GM18873 (cell line): Measurements from ENCODE around the gene SDK1.
"Not testable (repeated sequence)": the region's sequence is repeated elsewhere in the genome, so short reads cannot be mapped to it uniquely, and the experiment has no call there.

ENCODE experiments used
- ATAC-seq: cut with Tn5 transposase; IDR thresholded peaks from one replicate; pipeline ENCODE4 v1.9.1; 2021; ENCODE audit warnings: mild to moderate bottlenecking, moderate library complexity, moderate number of reproducible peaks; ENCODE audit not compliant: unreplicated experiment, low FRiP score

SDK1 gene

DNA sequence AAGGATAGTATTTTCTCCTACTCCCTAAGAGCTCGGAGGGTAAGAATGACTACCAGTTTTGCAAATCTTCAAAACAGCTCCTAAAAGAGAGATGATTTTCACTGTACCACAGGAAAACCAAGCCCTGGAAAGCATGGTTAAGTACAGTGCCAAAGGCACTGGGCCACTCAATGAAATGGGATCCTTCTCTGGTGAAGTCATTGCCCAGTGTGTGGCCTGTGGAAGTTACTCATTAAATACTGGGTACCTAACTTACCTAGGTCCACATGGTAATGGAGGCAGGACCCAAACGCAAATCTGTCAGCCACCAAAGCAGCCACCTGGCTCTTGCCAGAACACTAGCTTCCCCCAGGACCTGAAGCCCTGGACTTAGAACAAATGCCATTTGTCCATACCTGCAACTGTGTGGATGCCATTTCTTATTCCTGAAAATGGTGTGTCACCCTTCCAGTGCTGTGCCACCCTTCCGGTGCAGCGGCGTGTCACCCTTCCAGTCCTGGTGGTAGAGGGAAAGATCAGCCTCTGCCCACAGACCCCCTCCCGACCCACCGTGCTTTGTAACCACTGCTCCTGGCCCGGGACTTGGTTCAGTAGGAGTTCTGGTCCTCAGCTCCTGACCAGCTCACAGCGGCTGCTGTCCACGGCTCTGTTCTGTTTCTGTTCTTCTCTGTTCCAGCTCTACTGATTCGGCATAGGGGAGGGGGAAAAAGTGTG, 659.2 kb downstream of the SDK1 start:
- no peak for ATAC-seq

- no peak for ATAC-seq
Observed at GRCh38 chr7:3960942-3961341, 659.9 kb downstream of the SDK1 start.

DNA sequence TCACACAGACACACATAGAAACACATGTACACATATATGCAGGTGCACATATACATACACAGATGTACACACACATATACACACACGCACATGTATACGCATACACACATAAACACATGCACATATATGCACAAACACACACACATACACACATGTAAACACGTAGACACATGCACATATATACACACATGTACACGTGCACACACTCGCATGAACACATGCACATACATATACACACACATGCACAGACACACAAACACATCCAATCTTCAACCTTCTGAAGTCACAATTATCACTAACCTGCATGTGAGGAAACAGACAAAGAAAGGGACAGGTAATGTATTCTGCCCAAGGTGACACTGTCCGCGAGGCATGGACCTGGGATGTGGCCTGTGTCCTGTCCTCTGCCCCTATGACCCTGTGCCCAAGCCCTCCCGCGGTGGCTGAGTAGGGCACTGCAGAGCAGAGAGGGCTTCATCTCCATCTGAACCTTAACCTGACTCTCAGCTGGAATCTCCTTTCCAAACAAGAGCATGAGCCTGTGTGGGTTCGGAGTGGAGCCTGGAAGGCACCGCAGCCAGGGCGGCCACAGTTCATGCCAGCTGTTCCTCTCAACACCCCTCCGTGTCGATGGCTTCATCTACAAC, 660.9 kb downstream of the SDK1 start:
- no peak for ATAC-seq

GRCh38 chr7:3963768-3964167, 662.7 kb downstream of the SDK1 start:
- ATAC-seq = not testable (repeated sequence)

DNA sequence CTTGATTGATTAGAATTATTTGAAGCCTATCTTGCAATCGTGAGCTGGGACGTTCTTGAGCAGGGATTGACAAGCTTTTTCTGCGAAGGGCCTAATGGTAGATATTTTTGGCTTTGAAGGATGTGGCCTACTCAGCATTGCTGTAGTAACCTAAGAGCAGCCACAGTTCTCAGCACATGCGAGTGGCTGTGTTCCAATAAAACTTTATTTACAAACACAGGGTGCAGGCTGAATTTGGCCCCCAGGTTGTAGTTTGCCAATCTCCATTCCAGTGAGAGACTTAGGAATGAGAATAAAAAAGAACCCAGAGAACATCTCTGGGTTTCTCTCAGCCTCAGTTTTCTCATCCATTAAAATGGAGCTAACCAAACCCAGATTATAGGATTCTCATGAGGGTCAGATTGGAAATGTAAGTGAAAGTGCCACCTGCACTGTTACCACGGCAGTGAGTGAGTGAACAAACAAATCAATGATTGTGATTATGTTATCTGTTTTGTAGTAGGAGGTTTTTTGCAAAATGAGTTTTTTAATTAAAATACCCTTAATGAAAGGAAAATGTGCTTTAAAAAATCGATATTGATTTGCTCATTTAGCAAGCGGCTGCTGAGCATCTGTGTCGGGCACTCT, 664.0 kb downstream of the SDK1 start:
- ATAC-seq = no peak

GRCh38 chr7:3965794-3966395, 664.8 kb downstream of the SDK1 start:
- ATAC-seq = no peak

- ATAC-seq = no peak
Observed at GRCh38 chr7:3968234-3968633, 667.2 kb downstream of the SDK1 start.

- ATAC-seq = no peak
Observed at GRCh38 chr7:3969286-3969685, 668.2 kb downstream of the SDK1 start.

DNA sequence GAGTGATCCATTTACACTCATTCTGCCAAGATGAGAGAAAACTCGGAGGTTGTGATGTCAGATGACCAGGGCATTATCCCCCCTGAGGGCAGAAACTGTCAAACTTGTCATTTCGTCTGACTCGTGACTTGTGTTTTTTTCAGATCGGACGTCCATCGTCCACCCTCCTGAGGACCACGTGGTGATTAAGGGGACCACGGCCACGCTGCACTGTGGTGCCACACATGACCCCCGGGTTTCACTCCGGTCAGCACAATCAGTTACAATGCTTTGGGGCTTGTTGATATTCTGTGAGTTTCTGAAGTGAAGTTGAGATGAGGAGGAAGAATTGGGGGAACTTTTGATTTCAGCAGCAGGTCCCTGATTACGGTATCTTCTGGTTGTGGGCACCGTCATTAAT, 670.3 kb downstream of the SDK1 start:
- ATAC-seq = no peak

DNA sequence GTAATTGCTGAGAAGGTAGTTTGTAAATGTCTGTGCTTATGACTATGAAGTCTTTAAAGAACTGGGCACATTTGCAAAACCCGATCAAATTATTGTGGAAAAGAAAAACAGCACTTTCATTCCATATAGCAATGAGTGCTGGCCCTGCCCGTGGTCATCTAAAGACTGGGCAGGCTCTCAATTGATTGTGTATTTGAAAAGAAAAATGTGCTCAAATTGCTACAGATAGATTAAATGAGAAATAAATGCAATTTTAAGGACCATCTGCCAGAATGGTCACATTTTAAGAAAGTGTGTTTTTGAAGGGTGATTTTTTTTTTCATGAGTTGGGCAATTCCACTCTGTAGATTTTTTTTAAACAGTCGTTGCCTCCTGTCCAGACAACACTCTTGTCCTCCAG, 672.2 kb downstream of the SDK1 start:
- no peak for ATAC-seq

DNA sequence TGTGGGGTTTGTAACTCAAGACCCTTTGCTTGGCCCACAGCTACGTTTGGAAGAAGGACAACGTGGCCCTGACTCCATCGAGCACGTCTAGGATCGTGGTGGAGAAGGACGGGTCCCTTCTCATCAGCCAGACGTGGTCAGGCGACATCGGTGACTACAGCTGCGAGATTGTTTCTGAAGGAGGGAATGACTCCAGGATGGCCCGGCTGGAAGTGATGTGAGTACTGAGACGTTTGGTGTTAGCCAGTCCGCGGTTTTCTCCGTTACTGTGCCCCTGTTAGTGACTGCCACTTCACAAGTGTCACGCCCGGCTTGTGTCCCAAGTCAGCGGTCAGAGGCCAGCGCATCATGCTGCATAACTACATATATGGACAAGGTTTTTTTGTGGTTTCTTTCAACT, 673.3 kb downstream of the SDK1 start:
- no peak for ATAC-seq

DNA sequence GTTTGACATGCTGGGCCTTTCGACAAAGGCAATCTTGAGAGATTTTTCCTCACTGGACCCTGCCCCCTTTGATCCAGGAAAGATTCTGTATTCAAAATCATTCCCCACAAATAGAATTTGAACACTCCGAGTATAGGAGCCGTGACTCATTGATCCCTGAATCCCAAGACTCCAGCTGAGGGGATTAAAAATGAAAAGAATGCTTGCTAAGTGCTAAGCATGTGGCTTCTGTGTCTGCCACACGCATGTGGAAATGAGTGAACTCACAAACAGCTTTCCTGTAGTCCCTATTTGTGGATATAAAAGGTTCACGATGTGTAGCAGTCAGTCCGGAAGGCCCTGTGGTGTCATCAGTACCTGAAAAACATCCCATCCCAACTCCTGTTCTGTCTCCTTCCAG, 674.3 kb downstream of the SDK1 start:
- ATAC-seq = no peak

DNA sequence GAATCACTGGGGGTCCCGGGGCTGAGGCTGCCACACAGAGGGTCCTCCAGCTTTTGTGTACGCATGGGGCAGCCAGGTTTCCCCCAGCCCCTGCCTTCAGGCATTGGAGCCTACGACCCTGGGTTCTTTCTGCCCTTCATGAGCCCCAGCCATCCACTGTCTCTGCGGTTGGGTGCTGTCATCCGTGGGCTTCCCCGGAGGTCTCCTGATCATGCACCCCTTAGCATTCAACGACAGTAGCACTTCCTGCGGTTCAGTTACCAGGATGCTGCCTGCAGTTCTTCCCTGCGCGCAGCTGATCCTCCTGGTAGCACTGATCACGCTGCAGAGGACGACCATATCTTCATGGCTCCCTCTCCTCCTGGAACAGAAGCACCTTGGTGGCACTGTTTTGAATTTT, 676.3 kb downstream of the SDK1 start:
- no peak for ATAC-seq

- ATAC-seq = no peak
Observed at GRCh38 chr7:3978839-3979238, 677.8 kb downstream of the SDK1 start.

GRCh38 chr7:3979611-3980299, 678.7 kb downstream of the SDK1 start:
- no peak for ATAC-seq

GRCh38 chr7:3980300-3980643, 679.2 kb downstream of the SDK1 start:
- no peak for ATAC-seq

GRCh38 chr7:3981281-3981680, 680.2 kb downstream of the SDK1 start:
- ATAC-seq = no peak

DNA sequence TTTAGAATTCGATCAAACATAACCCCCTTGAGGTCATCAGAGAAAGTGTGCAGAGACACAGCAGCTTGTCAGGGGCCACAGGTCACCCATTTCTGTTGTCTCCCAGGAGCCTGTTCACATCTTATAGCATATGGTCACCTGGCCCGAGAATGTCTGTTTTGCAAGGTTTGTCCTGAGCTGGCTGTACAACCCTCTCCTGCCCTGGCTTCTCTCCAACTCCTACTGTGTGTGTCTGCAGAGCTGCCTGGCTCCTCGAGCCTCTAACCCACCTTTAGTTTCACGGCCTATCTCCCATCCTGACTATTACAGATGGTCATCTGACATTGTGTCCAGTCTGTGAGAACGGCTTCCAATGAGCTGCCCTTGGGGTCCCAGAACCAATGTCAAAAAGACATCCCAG, 683.4 kb downstream of the SDK1 start:
- ATAC-seq = no peak

GRCh38 chr7:3986927-3987326, 685.9 kb downstream of the SDK1 start:
- no peak for ATAC-seq

GRCh38 chr7:3987426-3987927, 686.4 kb downstream of the SDK1 start:
- ATAC-seq = no peak

- no peak for ATAC-seq
Observed at GRCh38 chr7:3989723-3990122, 688.7 kb downstream of the SDK1 start.
